ENCODE data around the gene CLEC17A. TPM values are rescaled to one million over a fixed set of nuclear protein-coding genes. Genes with fewer than 3 reads are reported as not detected.

CLEC17A gene
- total and polyA plus RNA-seq, 2 of the 13 experiments (the other 11 are each of a cell fraction or from before 2014, with no cell fraction given): not detected

GRCh38 chr19:14571695-14572490 is 11.0 kb upstream of the CLEC17A start, which contains the start of gene NDUFB7:
Gene NDUFB7 (minus strand): TSS chr19:14572066. CDS start chr19:14572000, 66 bp downstream.
- Histone ChIP-seq H3K9me3 (ENCODE audit: low read length) (no peaks in the 10 kb centered on the region), H3K27ac (ENCODE audit: extremely low read length, insufficient read depth, low read length) (peak within 1 kb of the TSS; percentile 54), H3K9ac (ENCODE audit: insufficient read depth, low read depth, low read length) (peak within 1 kb of the TSS; percentile 85), H2AFZ (ENCODE audit: low read length) (no peak within 1 kb of the TSS), H3K4me2 (ENCODE audit: low read depth, low read length) (peak within 1 kb of the TSS; percentile 80), H3K36me3 (replicated peaks in 1 of 2; ENCODE audit: control insufficient read depth in 1 of 2, insufficient read depth in 2 of 2, low read length in 2 of 2) (peaks cover 2 to 5% of the 10 kb centered on the region in 2 experiments; a peak in 2 of 5 replicates), H3K27me3 (ENCODE audit: control insufficient read depth in 1 of 2, insufficient read depth in 2 of 2, low read length in 2 of 2) (no peaks in the 10 kb centered on the region; a peak in 1 of 5 replicates), H4K20me1 (ENCODE audit: insufficient read depth, low read length) (no peaks in the 10 kb centered on the region), H3K4me3 (replicated peaks in 1 of 3; ENCODE audit: insufficient read depth in 1 of 3, low read depth in 2 of 3, low read length in 3 of 3) (peak within 1 kb of the TSS; percentile 81 to 99 (median 94)), H3K79me2 (ENCODE audit: insufficient read depth, low read length) (peaks cover 13% of the 10 kb centered on the region), H3K4me1 (ENCODE audit: insufficient read depth, low read length) (peaks cover 50% of the 10 kb centered on the region)
- BruUV-seq (replicated peaks): TSS peak; percentile 72
- DNase-seq (ENCODE audit: low spot score) (peak; percentile 92), ATAC-seq (peak; percentile 95), FAIRE-seq (peak; percentile 92)
- ChIA-PET CTCF (ENCODE audit: low intra/inter-chr PET ratio, low total read pairs) (interaction anchor here (0.9 to 1.0 kb wide), 3 partner anchors 15 to 114 kb away, joined by 3 to 4 read pairs (median 3); no protein-coding TSS in a partner anchor), POLR2A (interaction anchor here (0.6 to 4.6 kb wide), 9 partner anchors 18 to 435 kb away, joined by 3 to 40 read pairs (median 6); partner anchors contain the start of genes DNAJB1 and ZNF333)
- intact Hi-C loops (cut with micrococcal nuclease; ENCODE audit: unreplicated experiment): no loop called here
- in situ Hi-C loops (cut with HindIII; ENCODE audit: extremely low pct_ligation_motif_present, low pct_unique_long_range_greater_than_20kb): loop anchor here (5.0 kb wide), 1 partner anchor 115 kb away; no protein-coding TSS in a partner anchor
- under 1% methylated on average over 19 of the region's 40 CpGs for WGBS (ENCODE audit: low lambda C conversion rate)
- TF ChIP-seq ATF4 (CRISPR knock-in tag; IDR thresholded peaks at IDR 0.05): no peak
- no peak for TF ChIP-seq ZNF326 (CRISPR knock-in tag; IDR thresholded peaks at IDR 0.05; ENCODE audit: borderline replicate concordance)
- TF ChIP-seq E2F2 (CRISPR knock-in tag; IDR thresholded peaks at IDR 0.05; ENCODE audit: borderline replicate concordance): no peak
- peak; percentile 83; the same call in 1 of the 2 replicates for TF ChIP-seq MIXL1 (CRISPR knock-in tag; IDR thresholded peaks at IDR 0.05)
- peak; percentile 87 for TF ChIP-seq ASH2L (IDR thresholded peaks at IDR 0.05; ENCODE audit: insufficient read length, low read depth, low read length)
- peak; percentile 89 for TF ChIP-seq ZBTB33 (CRISPR knock-in tag; IDR thresholded peaks at IDR 0.05)
- TF ChIP-seq GZF1 (CRISPR knock-in tag; IDR thresholded peaks at IDR 0.05): no peak
- TF ChIP-seq ZNF143 (CRISPR knock-in tag; IDR thresholded peaks at IDR 0.05): peak; percentile 63
- TF ChIP-seq CHD4 (IDR thresholded peaks at IDR 0.05; ENCODE audit: borderline replicate concordance, low read length): no peak
- TF ChIP-seq HIVEP1 (CRISPR knock-in tag; IDR thresholded peaks at IDR 0.05): no peak
- TF ChIP-seq ZNF383 (CRISPR knock-in tag; IDR thresholded peaks at IDR 0.05; ENCODE audit: borderline replicate concordance): no peak
- TF ChIP-seq HHEX (CRISPR knock-in tag; IDR thresholded peaks at IDR 0.05): no peak
- no peak for TF ChIP-seq PCBP1 (IDR thresholded peaks at IDR 0.05; ENCODE audit: borderline replicate concordance, low read depth, low read length)
- TF ChIP-seq ZNF160 (CRISPR knock-in tag; IDR thresholded peaks at IDR 0.05): peak; percentile 70
- TF ChIP-seq ZSCAN31 (CRISPR knock-in tag; IDR thresholded peaks at IDR 0.05; ENCODE audit: low read depth): 0 out of 2 replicates have a peak, but pooled peaks have one; percentile 68
- TF ChIP-seq MBNL3 (CRISPR knock-in tag; conservative IDR thresholded peaks at IDR 0.05): no peak
- TF ChIP-seq SUZ12 (IDR thresholded peaks at IDR 0.05; ENCODE audit: low read depth, low read length): no peak
- TF ChIP-seq ZNF724P (CRISPR knock-in tag; IDR thresholded peaks at IDR 0.05; ENCODE audit: borderline replicate concordance): no peak
- peak; percentile 55 for TF ChIP-seq SP5 (CRISPR knock-in tag; IDR thresholded peaks at IDR 0.05; ENCODE audit: borderline replicate concordance, low read depth)
- no peak for TF ChIP-seq CAMTA2 (CRISPR knock-in tag; IDR thresholded peaks at IDR 0.05; ENCODE audit: borderline replicate concordance)
- no peak for TF ChIP-seq SCMH1 (CRISPR knock-in tag; IDR thresholded peaks at IDR 0.05; ENCODE audit: borderline replicate concordance)
